DMS153 treated with DMSO at 0.1 percent for 48 hours (cell line): ENCODE results near the gene SUGCT.

Experiments used
- DNase-seq: peaks from one replicate; lab custom pipeline; 2025; ENCODE audit not compliant: unreplicated experiment; lab: John Stamatoyannopoulos, UW

SUGCT gene

DNA sequence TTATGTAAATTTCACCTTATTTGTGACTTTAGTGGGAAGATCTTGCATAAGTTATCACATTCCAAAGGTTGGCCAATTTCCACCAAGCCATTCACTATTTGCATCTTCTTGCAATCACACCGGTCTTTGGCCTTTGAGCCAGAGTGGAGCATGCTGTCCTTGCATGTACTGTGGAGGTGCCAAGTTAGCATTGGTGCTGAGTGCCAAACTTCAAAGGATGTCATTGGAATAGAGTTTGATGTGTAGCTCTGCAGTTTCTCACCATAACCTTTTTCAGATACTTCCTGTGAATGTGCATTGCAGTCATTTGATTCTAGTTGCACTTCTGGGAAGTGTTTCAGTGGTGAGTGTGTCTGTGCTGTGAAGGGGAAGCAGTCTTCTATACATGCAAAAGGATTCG is 620.6 kb downstream of the SUGCT start:
- no peak for DNase-seq

DNA sequence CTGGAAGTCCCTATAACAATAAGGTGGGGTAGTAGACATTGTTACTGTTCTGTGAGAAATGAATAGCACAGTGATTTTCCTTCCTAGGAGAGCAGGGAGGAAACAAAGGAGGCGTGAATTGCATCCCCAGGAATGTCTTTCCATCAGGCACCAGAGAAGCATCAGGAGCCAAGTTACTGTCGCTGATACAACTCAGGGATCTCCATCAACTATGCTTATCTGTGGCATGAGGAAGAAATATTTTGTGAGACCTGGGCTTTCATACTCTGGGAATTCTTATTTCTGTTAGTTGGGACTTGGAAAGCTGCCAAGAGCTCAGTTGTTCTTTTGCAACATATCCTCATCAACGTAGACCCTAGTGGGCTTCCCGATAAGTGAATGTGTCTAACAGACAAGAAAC is 622.3 kb downstream of the SUGCT start:
- DNase-seq = no peak

DNA sequence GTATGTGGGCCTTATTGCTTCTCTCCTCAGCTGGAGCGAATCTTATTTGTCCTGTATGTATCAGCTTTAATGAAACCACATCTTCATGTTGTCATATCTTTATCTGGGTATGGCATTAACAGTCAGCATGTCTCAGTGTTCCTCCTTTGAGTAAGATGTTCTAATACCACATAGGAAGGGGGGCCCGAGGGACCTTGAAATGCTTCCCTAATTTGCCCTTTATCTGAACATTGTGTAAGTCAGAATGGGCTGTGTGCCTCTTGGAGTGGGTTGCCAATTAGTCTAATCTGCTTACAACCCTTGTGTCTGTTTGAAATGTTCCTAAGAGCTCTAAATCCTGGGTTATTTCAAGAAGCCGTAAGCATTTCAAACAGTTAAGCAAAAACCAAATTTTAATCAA is 623.8 kb downstream of the SUGCT start:
- DNase-seq = no peak

DNA sequence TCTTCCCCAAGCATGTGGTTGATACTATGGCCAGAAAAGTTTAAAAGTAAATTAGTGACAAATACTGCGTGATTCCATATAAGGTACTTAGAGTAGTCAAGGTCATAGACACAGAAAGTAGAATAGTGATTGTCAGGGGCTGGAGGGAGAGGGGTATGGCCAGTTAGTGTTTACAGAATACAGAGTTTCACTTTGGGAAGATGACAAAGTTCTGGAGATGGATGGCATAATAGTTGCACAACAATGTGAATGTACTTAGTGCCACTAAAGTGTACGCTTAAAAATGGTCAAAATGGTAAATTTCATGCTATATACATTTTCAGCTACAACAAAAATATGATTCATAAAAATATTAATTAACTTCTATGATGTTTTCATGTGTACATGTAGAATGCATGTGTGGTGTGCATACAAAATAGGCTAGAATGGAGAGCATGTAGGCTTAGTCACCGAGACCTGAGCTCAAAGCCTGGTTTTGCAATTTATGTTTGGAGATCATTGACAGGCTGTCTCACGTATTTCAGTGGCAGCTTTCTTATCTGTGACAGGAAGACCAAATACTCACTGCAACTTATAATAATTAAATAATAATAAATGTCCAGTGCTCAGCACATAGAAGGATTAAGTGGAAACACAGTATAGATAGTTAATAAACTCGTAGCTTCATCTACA is 625.6 kb downstream of the SUGCT start:
- no peak for DNase-seq

DNA sequence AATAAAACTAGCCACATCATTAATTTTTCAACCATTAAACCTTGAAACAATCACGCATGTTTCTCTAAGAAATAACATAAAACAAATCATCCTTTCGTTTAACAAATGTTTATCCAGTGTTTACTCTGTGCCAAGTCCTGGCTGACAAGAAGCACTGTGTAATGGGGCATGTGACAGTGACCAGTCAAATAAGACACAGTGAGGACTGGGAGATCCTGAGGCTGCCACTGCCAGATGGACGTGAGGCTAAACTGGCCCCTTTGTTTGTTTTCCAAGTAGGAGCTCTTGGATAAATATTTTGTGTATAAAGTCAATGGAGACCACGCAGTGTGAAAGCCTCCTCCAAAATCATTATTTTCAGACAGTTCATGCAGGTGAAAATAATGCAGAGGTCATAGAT is 626.2 kb downstream of the SUGCT start:
- no peak for DNase-seq

DNA sequence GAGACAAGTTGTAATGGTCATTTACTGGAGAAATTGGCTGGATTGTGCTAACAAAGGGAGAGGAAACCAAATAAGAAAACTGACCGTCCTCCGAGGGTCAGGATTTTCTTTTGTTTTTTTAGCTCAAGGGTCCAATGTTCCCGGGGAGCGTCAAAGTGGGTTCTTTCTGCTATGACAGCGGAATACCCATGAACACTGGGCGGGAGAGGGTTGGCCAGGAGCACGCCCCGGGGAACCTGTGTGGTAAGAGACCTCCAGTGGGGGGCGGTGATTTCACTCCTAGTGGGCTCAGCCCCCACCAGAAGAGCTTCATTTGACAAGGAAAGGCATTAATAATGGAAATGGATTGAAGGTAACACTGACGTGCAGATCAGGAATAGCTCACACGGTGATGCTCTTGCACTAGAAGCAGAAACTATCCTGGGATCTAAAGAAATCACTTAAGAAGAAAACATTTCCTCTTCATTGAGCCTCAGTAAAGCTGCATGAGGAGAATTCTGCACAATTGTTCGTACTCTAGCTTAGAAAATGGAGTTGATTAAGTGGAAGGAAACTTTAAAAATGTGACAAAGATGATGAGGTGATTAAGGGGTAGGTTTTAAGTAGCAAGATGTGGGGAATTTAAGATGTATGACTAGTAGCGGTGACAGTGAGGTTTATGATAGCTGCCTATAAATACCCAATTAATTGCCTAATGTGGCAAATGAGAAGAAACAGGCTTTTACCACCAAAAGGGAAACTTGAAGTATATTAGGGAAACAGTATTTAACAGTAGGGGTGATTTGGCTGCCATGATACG is 627.2 kb downstream of the SUGCT start:
- no peak for DNase-seq

DNA sequence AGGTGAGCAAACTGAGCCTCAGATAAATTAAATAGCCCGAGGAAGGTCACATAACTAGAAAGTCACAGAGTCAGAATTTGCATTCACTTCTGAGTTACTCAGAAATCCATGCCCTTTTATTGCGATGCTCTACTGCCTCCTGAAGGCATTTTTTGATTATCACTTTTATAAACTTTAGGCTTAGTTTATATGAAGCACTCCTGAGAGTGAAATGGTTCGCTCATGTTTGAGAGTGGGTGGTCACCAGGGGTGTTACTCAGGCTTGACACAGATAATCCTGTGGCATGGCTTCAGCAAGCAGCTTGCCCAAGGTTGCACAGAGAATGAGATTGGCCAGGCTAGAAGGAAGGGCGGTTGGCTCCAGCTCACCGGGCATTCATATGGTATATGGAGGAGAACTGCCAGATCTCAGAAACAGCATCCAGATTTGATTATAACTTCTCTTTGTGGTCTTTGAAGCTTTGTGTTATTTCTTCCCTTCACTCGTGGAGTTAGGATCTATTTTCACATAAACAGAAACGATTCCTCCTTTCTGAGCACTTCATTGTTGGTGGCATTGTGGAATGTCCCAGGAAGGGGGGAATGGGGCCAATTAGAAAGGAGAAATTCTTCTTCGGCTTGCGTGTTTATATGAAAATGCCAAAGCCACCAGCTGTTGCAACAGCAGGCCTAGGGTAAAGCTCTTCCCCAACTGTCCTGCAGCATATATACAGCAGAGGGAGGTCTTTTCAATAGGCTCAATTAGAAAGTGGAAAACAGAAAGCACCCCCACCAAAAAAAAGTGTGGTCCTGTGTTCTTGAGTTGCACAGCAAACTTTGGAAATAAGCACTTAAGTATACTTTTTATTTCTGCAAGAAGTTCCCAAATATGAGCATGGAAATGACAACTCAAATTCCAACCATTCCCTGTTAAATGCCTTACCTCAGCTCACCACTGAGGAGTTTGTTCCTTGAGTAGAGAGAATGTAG is 628.8 kb downstream of the SUGCT start:
- no peak for DNase-seq

DNA sequence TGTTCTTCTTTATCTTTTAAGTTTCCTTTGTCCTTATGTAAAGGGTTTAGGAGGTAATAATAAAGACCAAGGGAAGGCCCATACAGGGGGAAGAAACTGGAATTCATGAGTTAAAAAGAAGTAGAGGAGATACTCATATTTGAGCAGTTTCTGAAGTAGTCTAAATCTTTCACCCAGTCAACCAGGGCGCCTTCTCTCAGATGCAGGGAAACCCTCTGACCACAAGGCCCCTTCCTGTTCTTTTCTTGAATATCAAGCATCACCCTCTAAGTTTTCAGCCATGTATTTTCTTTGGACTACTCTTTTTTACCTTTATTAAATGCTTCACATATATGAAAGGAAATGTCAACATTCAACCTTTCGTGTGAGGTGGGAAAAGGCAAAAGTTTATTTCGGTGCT is 630.8 kb downstream of the SUGCT start:
- DNase-seq = no peak

DNA sequence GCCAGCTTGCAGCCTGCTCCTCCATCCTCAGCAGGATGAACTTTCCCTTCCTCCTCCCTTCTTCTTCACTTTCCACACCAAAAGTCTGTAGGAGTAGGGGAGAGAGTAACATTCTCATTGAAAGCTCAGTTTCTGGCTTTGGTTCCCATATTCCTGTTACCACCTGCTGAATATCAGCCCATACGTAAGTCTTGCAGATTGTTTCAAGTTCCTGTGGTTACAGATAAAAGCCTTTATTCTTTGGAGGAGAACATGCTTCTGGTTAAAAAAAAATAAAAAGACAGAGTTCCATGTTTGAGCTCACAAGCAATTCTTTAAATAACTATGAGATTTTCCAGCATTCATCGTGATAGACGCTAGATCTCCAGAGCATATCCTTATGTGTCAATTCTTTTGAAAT is 637.3 kb downstream of the SUGCT start:
- no peak for DNase-seq

DNA sequence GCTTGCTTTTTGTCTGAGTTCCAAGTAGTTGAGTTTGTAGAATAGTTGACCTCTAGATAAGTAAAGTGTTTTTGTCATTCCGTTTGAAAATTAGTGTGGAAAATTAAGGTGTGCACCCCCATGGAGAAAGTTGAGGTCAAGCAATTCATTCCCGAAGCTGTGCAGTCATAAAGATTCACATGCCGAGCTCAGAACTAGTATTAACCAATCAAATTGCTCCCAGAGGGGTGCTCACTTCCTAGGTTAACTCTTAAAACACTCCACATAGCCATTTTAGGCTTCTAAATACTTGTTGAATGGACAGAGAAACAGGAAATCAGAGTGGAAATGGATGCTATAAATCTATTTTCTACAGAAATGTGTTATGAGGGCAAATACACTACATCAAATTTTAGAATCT is 638.9 kb downstream of the SUGCT start:
- no peak for DNase-seq

DNA sequence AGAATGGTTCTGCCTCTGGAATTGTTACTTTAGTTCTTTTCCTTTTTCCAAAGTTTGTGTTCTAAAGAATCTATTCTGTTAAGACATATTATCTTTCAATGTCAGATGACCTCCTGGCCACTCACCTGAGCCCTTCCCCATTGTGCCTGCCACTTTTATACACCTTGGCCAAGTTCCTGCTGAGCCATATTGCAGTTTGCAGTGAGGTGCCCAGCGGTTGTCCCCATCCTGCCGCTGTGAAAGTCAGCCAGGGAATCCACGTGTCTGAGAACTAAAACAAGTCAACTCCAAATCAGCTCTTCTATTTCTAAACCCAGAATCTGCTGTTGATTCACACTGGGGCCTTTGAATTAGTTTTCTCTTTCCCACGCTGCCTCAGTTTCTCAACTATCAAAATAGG is 641.1 kb downstream of the SUGCT start:
- no peak for DNase-seq

DNA sequence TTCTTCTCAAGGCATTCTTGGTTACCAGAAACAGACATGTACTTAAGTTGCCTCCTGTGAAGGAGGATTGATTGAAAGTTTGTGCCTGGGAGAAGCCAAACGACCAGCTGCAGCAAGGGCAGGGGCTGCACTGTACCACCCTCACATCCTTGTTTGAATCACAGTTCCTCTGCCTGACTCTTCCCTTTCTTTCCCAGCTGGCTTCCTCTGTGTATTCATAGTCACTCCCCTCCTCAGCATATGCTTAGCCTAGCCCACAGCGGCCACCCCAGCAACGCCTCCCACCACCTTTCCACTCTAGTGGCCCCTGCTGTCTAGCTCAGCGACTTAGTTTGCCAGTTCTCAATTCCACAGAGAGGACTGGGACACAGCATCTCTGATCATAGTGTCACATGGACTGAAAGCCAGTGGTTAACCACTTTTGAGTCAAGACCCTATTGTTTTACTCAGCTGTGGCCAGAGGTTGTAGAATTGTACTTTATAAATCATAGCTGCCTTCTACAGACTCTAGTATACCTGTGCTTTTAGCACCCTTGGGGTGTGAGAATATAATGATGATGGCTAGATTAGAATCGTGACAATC is 643.0 kb downstream of the SUGCT start:
- DNase-seq = no peak

DNA sequence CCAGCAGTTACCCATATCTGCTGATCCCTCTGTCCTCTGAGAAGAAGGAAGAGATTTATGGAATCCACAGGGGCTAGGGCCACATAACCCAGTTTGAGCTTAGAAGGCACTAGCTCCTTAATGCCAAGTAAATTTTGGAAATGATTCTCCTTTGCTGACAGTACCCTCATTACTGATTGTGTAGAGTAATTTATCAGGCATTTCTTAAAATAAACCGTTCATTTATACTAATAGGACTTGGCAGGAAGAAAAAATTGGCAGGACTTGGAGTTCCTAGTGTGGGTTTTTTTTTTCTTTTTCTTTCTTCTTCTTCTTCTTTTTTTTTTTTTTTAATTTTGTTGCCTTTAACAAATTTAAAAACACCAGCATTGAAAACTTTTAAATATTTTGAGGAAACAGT is 645.7 kb downstream of the SUGCT start:
- DNase-seq = no peak

DNA sequence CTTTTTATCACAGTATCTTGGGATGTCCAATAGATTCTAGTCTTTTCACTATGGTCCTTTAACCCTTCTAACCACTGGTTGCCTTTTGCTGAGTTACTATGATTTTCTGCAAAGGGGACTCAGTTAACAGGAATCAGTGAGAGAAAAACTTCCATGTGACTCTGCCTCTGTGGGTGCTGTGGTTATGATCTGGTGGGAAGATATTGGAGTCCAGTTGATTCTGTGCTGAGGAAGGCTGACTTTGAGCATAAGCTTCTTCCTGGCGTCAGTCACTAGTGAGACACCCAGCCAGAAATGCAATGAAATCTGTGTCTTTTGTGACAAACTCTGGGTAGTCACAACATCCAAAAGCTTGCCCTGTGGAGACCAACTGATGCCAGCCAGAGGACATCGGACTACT is 648.0 kb downstream of the SUGCT start:
- DNase-seq = no peak

DNA sequence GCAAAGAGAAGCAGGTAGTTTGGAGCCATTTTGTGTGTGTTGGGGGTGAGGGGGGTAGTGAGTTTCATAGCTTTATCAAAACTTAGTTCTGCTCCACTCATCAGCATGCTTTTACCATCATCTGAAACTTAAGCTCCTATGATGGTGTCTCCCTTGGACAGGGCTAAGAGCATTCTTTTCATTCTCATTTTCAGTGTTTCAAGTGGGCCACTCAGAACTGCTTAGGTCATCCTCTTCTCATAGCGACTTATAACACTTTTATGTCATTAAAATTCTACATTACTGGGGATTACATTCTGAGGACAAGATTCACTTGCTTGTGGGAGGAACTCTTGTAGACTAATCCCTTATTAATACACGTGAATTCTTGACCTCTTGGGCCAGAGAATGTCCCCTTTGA is 649.4 kb downstream of the SUGCT start:
- no peak for DNase-seq

DNA sequence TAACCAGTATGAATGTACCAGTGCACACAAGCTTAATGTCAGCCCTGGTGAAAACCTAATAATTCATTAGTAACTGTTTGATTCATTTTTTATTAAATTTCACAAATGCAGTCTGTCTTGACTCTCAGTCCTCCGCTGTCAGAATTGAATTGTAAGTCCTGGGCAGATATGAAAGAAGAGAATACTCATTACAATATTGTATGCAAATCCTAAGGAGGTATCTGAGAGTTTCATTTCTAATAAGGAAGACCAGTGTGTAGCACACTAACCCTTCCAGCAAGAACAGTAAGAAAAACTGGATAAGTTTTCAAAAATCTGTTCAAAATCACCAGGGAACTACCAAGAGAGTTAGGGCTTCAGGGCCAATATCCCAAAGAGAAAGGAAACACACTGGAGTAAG is 652.1 kb downstream of the SUGCT start:
- DNase-seq = no peak

DNA sequence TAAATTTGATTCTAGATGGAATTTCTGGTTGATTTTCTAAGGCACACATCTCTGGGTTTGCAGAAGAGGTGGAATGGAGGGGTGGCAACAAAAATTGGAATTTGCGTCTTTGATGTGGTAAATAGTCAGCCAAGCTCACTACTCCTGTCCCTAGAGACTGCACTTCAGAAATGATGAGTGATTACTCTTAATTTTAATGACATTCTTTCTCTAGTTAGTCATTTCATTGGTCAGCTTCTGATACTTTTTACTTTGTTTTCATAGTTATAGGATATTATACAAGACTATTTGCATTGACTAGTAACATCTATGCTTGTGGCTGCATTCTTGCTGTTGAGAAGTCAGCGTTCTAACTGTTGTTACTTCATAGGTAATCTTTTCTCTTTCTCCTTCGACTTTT is 658.3 kb downstream of the SUGCT start:
- DNase-seq = no peak

DNA sequence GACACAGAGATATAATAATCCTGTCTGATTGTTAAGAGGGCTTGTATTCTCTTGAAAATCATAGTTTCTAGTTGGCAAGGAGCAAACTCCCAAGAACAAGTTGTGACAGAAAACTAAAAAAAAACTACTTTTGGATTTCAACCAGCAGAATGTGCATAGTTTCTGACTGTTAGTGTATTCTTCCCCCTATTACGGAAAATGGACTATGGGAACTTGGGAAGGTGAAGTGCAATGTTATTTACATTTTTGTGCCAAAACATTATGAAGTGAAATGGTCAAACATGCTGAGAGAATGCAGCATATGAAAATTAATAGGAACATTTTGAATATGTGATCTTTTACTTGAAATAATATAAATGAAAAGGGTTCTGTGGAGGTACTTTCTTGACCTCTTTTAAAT is 660.8 kb downstream of the SUGCT start:
- DNase-seq = no peak

DNA sequence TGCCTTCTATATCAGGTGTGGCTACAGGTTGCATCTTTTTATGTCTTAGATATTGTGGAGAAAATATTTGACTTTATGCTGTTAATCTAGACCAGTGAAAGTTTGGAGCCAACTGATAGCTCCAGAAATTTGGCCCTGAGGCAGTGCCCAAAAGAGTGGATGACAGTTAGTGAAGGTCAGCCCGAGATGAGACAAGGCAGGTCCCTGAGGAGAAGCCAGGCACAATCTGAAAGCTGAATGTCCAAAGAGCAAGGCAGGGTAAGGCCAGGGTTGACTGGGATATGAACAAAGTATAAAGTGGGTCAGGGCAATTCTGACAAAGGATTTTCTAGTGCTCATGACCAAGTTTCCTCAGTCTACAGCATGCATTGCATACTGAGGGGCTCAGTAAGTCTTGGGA is 661.9 kb downstream of the SUGCT start:
- no peak for DNase-seq

DNA sequence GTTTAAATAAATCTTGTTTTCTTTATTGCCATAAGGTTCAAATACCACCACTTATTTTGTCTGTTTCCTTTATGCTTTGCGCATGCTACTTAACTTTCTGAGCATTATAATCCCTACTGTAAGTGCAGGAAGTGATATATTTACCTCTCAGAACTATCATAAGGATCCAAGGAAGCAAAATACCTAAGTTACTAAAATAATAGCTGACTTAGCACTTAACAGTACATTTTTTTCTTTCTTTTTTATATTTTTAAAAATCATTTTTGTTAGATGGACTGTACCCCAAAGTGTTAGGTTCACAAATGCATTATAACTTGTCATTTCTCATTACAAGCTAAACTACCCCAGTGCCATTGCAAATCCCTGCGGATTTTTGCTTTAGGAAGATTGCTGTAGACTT is 663.8 kb downstream of the SUGCT start:
- no peak for DNase-seq
